ENCODE results near the gene NOC4L.

DNA sequence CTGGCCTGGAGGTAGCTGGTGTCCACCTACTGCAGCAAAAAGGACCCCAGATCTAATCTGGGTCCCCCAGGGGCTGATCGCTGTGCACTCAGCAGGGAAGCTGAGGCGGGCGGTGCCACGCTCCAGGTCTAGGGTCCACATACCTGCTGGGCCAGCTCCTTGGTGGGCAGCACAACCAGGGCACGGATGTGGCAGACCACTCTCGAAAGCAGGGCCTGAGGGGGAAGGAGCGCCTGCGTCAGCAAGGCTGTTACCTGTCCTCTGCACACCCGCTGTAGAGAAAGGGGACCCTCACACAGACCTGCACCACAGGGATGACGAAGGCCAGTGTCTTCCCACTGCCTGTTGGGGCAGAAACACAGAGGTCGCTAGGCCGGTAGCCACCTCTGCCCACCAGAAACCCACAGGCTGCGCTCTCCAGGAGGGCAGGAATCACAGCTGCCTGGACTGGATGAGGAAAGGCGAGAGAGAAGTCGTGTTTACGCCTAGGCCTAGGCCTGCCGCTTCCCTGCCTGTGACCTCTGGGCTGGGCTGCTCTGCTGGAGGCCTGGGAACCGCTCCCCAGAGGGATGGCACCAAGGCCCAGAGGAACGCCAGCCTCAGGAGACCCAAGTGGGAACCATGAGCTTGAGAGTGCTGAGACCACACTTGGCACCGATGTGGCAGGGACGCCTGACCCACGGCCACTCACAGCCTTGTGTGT, 2.1 kb upstream of the NOC4L start:
- TF ChIP-seq, protein P1, sequence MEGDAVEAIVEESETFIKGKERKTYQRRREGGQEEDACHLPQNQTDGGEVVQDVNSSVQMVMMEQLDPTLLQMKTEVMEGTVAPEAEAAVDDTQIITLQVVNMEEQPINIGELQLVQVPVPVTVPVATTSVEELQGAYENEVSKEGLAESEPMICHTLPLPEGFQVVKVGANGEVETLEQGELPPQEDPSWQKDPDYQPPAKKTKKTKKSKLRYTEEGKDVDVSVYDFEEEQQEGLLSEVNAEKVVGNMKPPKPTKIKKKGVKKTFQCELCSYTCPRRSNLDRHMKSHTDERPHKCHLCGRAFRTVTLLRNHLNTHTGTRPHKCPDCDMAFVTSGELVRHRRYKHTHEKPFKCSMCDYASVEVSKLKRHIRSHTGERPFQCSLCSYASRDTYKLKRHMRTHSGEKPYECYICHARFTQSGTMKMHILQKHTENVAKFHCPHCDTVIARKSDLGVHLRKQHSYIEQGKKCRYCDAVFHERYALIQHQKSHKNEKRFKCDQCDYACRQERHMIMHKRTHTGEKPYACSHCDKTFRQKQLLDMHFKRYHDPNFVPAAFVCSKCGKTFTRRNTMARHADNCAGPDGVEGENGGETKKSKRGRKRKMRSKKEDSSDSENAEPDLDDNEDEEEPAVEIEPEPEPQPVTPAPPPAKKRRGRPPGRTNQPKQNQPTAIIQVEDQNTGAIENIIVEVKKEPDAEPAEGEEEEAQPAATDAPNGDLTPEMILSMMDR (IDR thresholded peaks at IDR 0.05), result no peak
- TF ChIP-seq POLR2AphosphoS5 (IDR thresholded peaks at IDR 0.05), result no peak
